HEK293T (cell line): ENCODE measurements around the gene SRGAP1.
"Not testable (repeated sequence)": the region's sequence is repeated elsewhere in the genome, so short reads cannot be mapped to it uniquely, and the experiment has no call there.

ENCODE experiments used
- BHLHE40 ChIP-seq: fragments of 450-650 bp; IDR thresholded peaks from 2 replicates; pipeline ENCODE4 v1.6.1; 2016; ENCODE audit warnings: mild to moderate bottlenecking, moderate library complexity, borderline replicate concordance
- SP1 ChIP-seq: fragments of 450-650 bp; IDR thresholded peaks from 2 replicates; pipeline ENCODE4 v1.6.1; 2017
- SUZ12 ChIP-seq: fragments of 450-650 bp; IDR thresholded peaks from 2 replicates; pipeline ENCODE4 v1.6.1; 2016; ENCODE audit warnings: mild to moderate bottlenecking

DNA sequence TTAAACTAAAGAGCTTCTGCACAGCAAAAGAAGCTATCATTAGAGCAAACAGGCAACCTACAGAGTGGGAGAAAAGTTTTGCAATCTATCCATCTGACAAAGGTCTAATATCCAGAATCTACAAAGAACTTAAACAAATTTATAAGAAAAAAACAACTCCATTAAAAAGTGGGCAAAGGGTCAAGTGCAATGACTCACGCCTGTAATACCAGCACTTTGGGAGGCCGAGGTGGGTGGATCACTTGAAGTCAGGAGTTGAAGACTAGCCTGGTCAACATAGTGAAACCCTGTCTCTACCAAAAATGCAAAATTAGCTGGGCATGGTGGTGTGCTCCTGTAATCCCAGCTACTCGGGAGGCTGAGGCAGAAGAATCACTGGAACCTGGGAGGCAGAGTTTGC, 322.1 kb downstream of the SRGAP1 start:
- not testable (repeated sequence) for TF ChIP-seq SP1, SUZ12, BHLHE40
